Mesenchymal stem cell (in vitro differentiated cells and primary cell): ENCODE data around the gene KLK14.

Experiments
- DNase-seq: peaks from one replicate; pipeline ENCODE4 v3.0.0-alpha.2; 2013
- H2AFZ ChIP-seq: one replicate; pipeline ENCODE4 v1.6.1; 2013; ENCODE audit warnings: low read depth, mild to moderate bottlenecking, control low read depth, inconsistent platforms, low read length, moderate library complexity
- H2AK5ac ChIP-seq: 2 replicates; pipeline ENCODE4 v1.6.1; 2013; ENCODE audit warnings: low read length, moderate library complexity, mild to moderate bottlenecking, inconsistent platforms; ENCODE audit not compliant: severe bottlenecking
- H2BK120ac ChIP-seq: one replicate; pipeline ENCODE4 v1.6.1; 2013; ENCODE audit warnings: low read depth, mild to moderate bottlenecking, inconsistent platforms, low read length, moderate library complexity
- H2BK12ac ChIP-seq, 2 experiments: one replicate each; pipeline ENCODE4 v1.6.1; 2013; ENCODE audit warnings: inconsistent platforms in 2 of 2, low read length in 2 of 2, mild to moderate bottlenecking in 2 of 2, moderate library complexity in 2 of 2, control low read depth in 1 of 2
- H2BK15ac ChIP-seq: one replicate; pipeline ENCODE4 v1.6.1; 2013; ENCODE audit warnings: mild to moderate bottlenecking, low read depth, inconsistent platforms; ENCODE audit not compliant: poor library complexity, severe bottlenecking
- H2BK5ac ChIP-seq: 2 replicates; pipeline ENCODE4 v1.6.1; 2013; ENCODE audit warnings: low read depth, mild to moderate bottlenecking, low read length, control low read depth, inconsistent platforms; ENCODE audit not compliant: poor library complexity, severe bottlenecking
- H3K14ac ChIP-seq, 2 experiments: one replicate each; pipeline ENCODE4 v1.6.1; 2013; ENCODE audit warnings: inconsistent platforms in 2 of 2, low read length in 2 of 2, control low read depth in 1 of 2, mild to moderate bottlenecking in 1 of 2, moderate library complexity in 1 of 2
- H3K18ac ChIP-seq, 2 experiments: one replicate each; pipeline ENCODE4 v1.6.1; 2013; ENCODE audit warnings: inconsistent platforms in 2 of 2, low read length in 2 of 2, control low read depth in 1 of 2, low read depth in 1 of 2, mild to moderate bottlenecking in 1 of 2
- H3K23ac ChIP-seq, 2 experiments: one replicate each; pipeline ENCODE4 v1.6.1; 2013; ENCODE audit warnings: inconsistent platforms in 2 of 2, low read length in 2 of 2, mild to moderate bottlenecking in 2 of 2, moderate library complexity in 2 of 2, control low read depth in 1 of 2
- H3K27ac ChIP-seq: 2 replicates; pipeline ENCODE4 v1.5.1; 2013; ENCODE audit warnings: mild to moderate bottlenecking, moderate library complexity, low read length, control low read depth, inconsistent platforms; ENCODE audit not compliant: poor library complexity, severe bottlenecking
- H3K27me3 ChIP-seq, 2 experiments: 2 replicates each; pipeline versions ENCODE4 v1.6.1 to v1.7.0; 2013; ENCODE audit warnings: low read length in 2 of 2, mild to moderate bottlenecking in 2 of 2, moderate library complexity in 2 of 2, control low read depth in 1 of 2, inconsistent platforms in 1 of 2; ENCODE audit not compliant: control insufficient read depth in 1 of 2, insufficient read depth in 1 of 2
- H3K36me3 ChIP-seq, 2 experiments: 2 replicates each; pipeline versions ENCODE4 v1.6.1 to v1.7.0; 2013; ENCODE audit warnings: low read length in 2 of 2, control low read depth in 1 of 2, inconsistent platforms in 1 of 2, low read depth in 1 of 2, mild to moderate bottlenecking in 1 of 2; ENCODE audit not compliant: insufficient read depth in 2 of 2, control insufficient read depth in 1 of 2
- H3K4ac ChIP-seq, 2 experiments: one replicate each; pipeline ENCODE4 v1.6.1; 2013; ENCODE audit warnings: inconsistent platforms in 2 of 2, low read length in 2 of 2, mild to moderate bottlenecking in 2 of 2, moderate library complexity in 2 of 2, control low read depth in 1 of 2, low read depth in 1 of 2
- H3K4me1 ChIP-seq: 2 replicates; pipeline ENCODE4 v1.6.1; 2013; ENCODE audit warnings: low read depth, low read length, control low read depth; ENCODE audit not compliant: control insufficient read depth, insufficient read depth
- H3K4me2 ChIP-seq: 2 replicates; pipeline ENCODE4 v1.6.1; 2013; ENCODE audit warnings: low read length, mild to moderate bottlenecking, inconsistent platforms; ENCODE audit not compliant: poor library complexity, severe bottlenecking
- H3K4me3 ChIP-seq, 2 experiments: 2 replicates each; pipeline versions ENCODE4 v1.5.1 to v1.7.0; 2013; ENCODE audit warnings: low read length in 2 of 2, mild to moderate bottlenecking in 2 of 2, control low read depth in 1 of 2, low read depth in 1 of 2; ENCODE audit not compliant: insufficient read depth in 1 of 2
- H3K79me1 ChIP-seq: replicated peaks from 2 replicates; pipeline ENCODE4 v1.6.1; 2013; ENCODE audit warnings: mild to moderate bottlenecking, control low read depth, low read length, inconsistent platforms; ENCODE audit not compliant: poor library complexity, severe bottlenecking
- H3K9ac ChIP-seq: 2 replicates; pipeline ENCODE4 v1.7.0; 2013; ENCODE audit warnings: mild to moderate bottlenecking, low read length, moderate library complexity
- H3K9me3 ChIP-seq: 2 replicates; pipeline ENCODE4 v1.7.0; 2013; ENCODE audit warnings: mild to moderate bottlenecking, low read length; ENCODE audit not compliant: control insufficient read depth
- H4K8ac ChIP-seq: one replicate; pipeline ENCODE4 v1.6.1; 2013; ENCODE audit warnings: inconsistent platforms, mild to moderate bottlenecking, low read length, moderate library complexity
- H4K91ac ChIP-seq: one replicate; pipeline ENCODE4 v1.6.1; 2013; ENCODE audit warnings: mild to moderate bottlenecking, low read length, inconsistent platforms
- WGBS: methylation state at CpG from one replicate; pipeline ENCODE4 v1.1.7; 2013; ENCODE audit warnings: mixed read lengths; 5-methylcytosine and 5-hydroxymethylcytosine counted together

KLK14 gene

GRCh38 chr19:51094696-51095279 is 12.1 kb upstream of the KLK14 start:
- Histone ChIP-seq H3K9ac (no peak overlapping the region), H3K4me3 (no peak overlapping the region), H2BK15ac (no peak overlapping the region), H2BK120ac (no peak overlapping the region), H2AK5ac (no peak overlapping the region), H3K36me3 (peaks cover 15 to 25% of the 10 kb centered on the region in 2 experiments), H3K18ac (no peak overlapping the region), H3K4ac (no peak overlapping the region), H3K27me3 (no peaks in the 10 kb centered on the region), H4K91ac (no peak overlapping the region), H3K23ac (no peak overlapping the region), H2BK5ac (no peak overlapping the region), H3K27ac (no peak overlapping the region), H3K4me2 (no peak overlapping the region), H3K9me3 (no peaks in the 10 kb centered on the region), H2BK12ac (no peak overlapping the region), H2AFZ (no peak overlapping the region), H3K4me1 (peaks cover 4% of the 10 kb centered on the region), H3K14ac (no peak overlapping the region), H4K8ac (no peak overlapping the region), H3K79me1 (peaks cover 17% of the 10 kb centered on the region)
- 27% methylated on average over 15 of the region's 15 CpGs for WGBS
- peak; percentile 17 for DNase-seq

GRCh38 chr19:51093510-51094345 is 11.0 kb upstream of the KLK14 start:
- Histone ChIP-seq H2AFZ (no peak overlapping the region), H2BK120ac (no peak overlapping the region), H3K23ac (no peak overlapping the region), H3K27ac (no peak overlapping the region), H3K27me3 (no peaks in the 10 kb centered on the region), H4K91ac (peak overlapping the region; percentile 41), H2BK15ac (no peak overlapping the region), H3K4ac (no peak overlapping the region), H3K36me3 (peaks cover 9 to 14% of the 10 kb centered on the region in 2 experiments), H4K8ac (peak overlapping the region; percentile 57), H3K4me3 (no peak overlapping the region), H3K9ac (no peak overlapping the region), H3K4me2 (no peak overlapping the region), H2BK12ac (no peak overlapping the region), H3K9me3 (no peaks in the 10 kb centered on the region), H2BK5ac (no peak overlapping the region), H3K4me1 (peaks cover 4% of the 10 kb centered on the region), H3K14ac (no peak overlapping the region), H3K18ac (no peak overlapping the region), H2AK5ac (no peak overlapping the region), H3K79me1 (peaks cover 12% of the 10 kb centered on the region)
- 78% methylated on average over 22 of the region's 22 CpGs for WGBS
- DNase-seq: no peak

GRCh38 chr19:51093101-51093500 is 10.4 kb upstream of the KLK14 start:
- Histone ChIP-seq H3K4me2 (no peak overlapping the region), H3K4me1 (peaks cover 4% of the 10 kb centered on the region), H3K4ac (no peak overlapping the region), H2AFZ (no peak overlapping the region), H3K27ac (no peak overlapping the region), H3K9ac (no peak overlapping the region), H3K14ac (no peak overlapping the region), H2BK12ac (no peak overlapping the region), H3K79me1 (peaks cover 11% of the 10 kb centered on the region), H3K4me3 (no peak overlapping the region), H3K23ac (no peak overlapping the region), H2BK15ac (no peak overlapping the region), H3K18ac (no peak overlapping the region), H4K8ac (no peak overlapping the region), H2AK5ac (no peak overlapping the region), H2BK5ac (no peak overlapping the region), H3K27me3 (no peaks in the 10 kb centered on the region), H4K91ac (no peak overlapping the region), H2BK120ac (no peak overlapping the region), H3K36me3 (peaks cover 8% of the 10 kb centered on the region in 2 experiments), H3K9me3 (no peaks in the 10 kb centered on the region)
- no peak for DNase-seq
- whole genome bisulfite sequencing: 95% methylated on average over 8 of the region's 8 CpGs
